ENCODE measurements around the gene MINDY4. TPM values are rescaled to one million over a fixed set of nuclear protein-coding genes. Genes with fewer than 3 reads are reported as not detected.

MINDY4 gene
- total RNA-seq, 1 donor from 2014 or later = 13.8 TPM

GRCh38 chr7:30840141-30841024, 69.2 kb downstream of the MINDY4 start:
- Histone ChIP-seq H3K27me3 (ENCODE audit: low read depth) (no peaks in the 10 kb centered on the region), H3K4me1 (peaks cover 45% of the 10 kb centered on the region), H3K4me3 (no peak overlapping the region), H3K36me3 (peaks cover 28% of the 10 kb centered on the region), H3K9me3 (no peaks in the 10 kb centered on the region), H3K27ac (no peak overlapping the region)
- TF ChIP-seq CTCF (IDR thresholded peaks at IDR 0.05) = no peak
- DNase-seq (no peak), ATAC-seq (no peak)
- intact Hi-C loops (cut with DNase I) = no loop called here

- intact Hi-C loops (cut with DNase I) = no loop called here
- no peak for ATAC-seq
- DNase-seq = no peak
Measured at GRCh38 chr7:30841025-30841735, 70.0 kb downstream of the MINDY4 start.

GRCh38 chr7:30841801-30842541, 70.8 kb downstream of the MINDY4 start:
- peaks cover 61% of the 10 kb centered on the region for H3K4me1 ChIP-seq
- H3K9me3 ChIP-seq = no peaks in the 10 kb centered on the region
- H3K4me3 ChIP-seq = no peak overlapping the region
- DNase-seq = no peak
- TF ChIP-seq CTCF (IDR thresholded peaks at IDR 0.05) = no peak
- no peak for ATAC-seq
- H3K36me3 ChIP-seq = peaks cover 23% of the 10 kb centered on the region
- no peaks in the 10 kb centered on the region for H3K27me3 ChIP-seq (ENCODE audit: low read depth)
- intact Hi-C loops (cut with DNase I) = no loop called here
- H3K27ac ChIP-seq = peak overlapping the region; percentile 76

More at GRCh38 chr7:30841025-30841735, 70.0 kb downstream of the MINDY4 start:
- Histone ChIP-seq H3K4me3 (no peak overlapping the region), H3K36me3 (peaks cover 28% of the 10 kb centered on the region), H3K4me1 (peaks cover 53% of the 10 kb centered on the region), H3K27ac (no peak overlapping the region), H3K9me3 (no peaks in the 10 kb centered on the region), H3K27me3 (ENCODE audit: low read depth) (no peaks in the 10 kb centered on the region)
- no peak for TF ChIP-seq CTCF (IDR thresholded peaks at IDR 0.05)

- H3K4me3 ChIP-seq = no peak overlapping the region
- H3K9me3 ChIP-seq = no peaks in the 10 kb centered on the region
- no peaks in the 10 kb centered on the region for H3K27me3 ChIP-seq (ENCODE audit: low read depth)
- ATAC-seq (peak; percentile 75 to 78), DNase-seq (peak; percentile 72)
- H3K36me3 ChIP-seq = peaks cover 21% of the 10 kb centered on the region
- H3K4me1 ChIP-seq = peaks cover 67% of the 10 kb centered on the region
- peak overlapping the region; percentile 76 for H3K27ac ChIP-seq
- no peak for TF ChIP-seq CTCF (IDR thresholded peaks at IDR 0.05)
- intact Hi-C loops (cut with DNase I) = no loop called here
Measured at GRCh38 chr7:30842542-30843451, 71.6 kb downstream of the MINDY4 start.
